Right cardiac atrium (tissue), 5 donors: ENCODE results near the gene SH3BGR. TPM values are rescaled to one million over a fixed set of nuclear protein-coding genes. Genes with fewer than 3 reads are reported as not detected.

Experiments used
- ATAC-seq, 2 donors: fragments of 200-7000 bp; cut with Tn5 transposase; one replicate each; pipeline versions ENCODE4 v1.8.0 to v1.9.1; 2020; ENCODE audit warnings: moderate library complexity in 2 of 2, mild to moderate bottlenecking in 1 of 2
- DNase-seq, 3 donors: peaks; one replicate each; pipeline ENCODE4 v3.0.0-alpha.2; 2020
- H3K27ac ChIP-seq: one replicate; pipeline ENCODE4 v1.5.1; 2013; ENCODE audit warnings: mild to moderate bottlenecking, low read length, control low read depth, moderate library complexity
- H3K27me3 ChIP-seq: one replicate; pipeline ENCODE4 v1.6.1; 2013; ENCODE audit not compliant: control insufficient read depth, insufficient read depth
- H3K4me1 ChIP-seq: one replicate; pipeline ENCODE4 v1.6.1; 2013; ENCODE audit warnings: low read length; ENCODE audit not compliant: control insufficient read depth, insufficient read depth
- H3K4me3 ChIP-seq: one replicate; pipeline ENCODE4 v1.5.1; 2013; ENCODE audit warnings: low read length, control low read depth
- H3K9me3 ChIP-seq: one replicate; pipeline ENCODE4 v1.6.1; 2013; ENCODE audit warnings: low read length; ENCODE audit not compliant: control insufficient read depth
- WGBS: extraction: QIAGEN DNeasy Blood & Tissue Kit; methylation state at CpG from one replicate; pipeline ENCODE4 v1.1.7; 2013; 5-methylcytosine and 5-hydroxymethylcytosine counted together
- intact Hi-C, 4 donors: fragments of 100-400 bp; cut with DNase I; formaldehyde crosslinking; loops; one replicate each; pipeline versions ENCODE4 v1.11.0 to v1.14.0; 2022 to 2023
- polyA plus RNA-seq: library from polyadenylated mRNA; stranded (reverse); fragments of 200-250 nt; gene quantifications from one replicate; pipeline ENCODE4 v1.2.3, GENCODE V29; 2013
- total RNA-seq, 4 donors: library from RNA; stranded (reverse); fragmentation: NEBNext Ultra II Directional; extraction: Animal tissue kit (Norgen Biotek cat#: 25700); gene quantifications; one replicate each; pipeline ENCODE4 v1.2.1, GENCODE V29; 2021
- donor health status: healthy with polysubstance abuse.
- donor health status: DM: no; HTN: yes; CAD: no.
- donor health status: DM: no; HTN: no; CAD: no.
- donor health status: DM: no; HTN: yes; CAD: no; lungs with severe emphysema.
- donor health status: DM: yes; HTN: yes; CAD: no.

SH3BGR gene
- total and polyA plus RNA-seq, 5 donors = 89.1 to 119 (median 94.5) TPM

GRCh38 chr21:39461419-39461818, 9.6 kb downstream of the SH3BGR start:
- intact Hi-C loops = no loop called here
- Histone ChIP-seq H3K27ac (no peak overlapping the region), H3K9me3 (no peaks in the 10 kb centered on the region), H3K4me1 (no peaks in the 10 kb centered on the region), H3K27me3 (no peaks in the 10 kb centered on the region), H3K4me3 (no peak overlapping the region)
- ATAC-seq = no peak
- no peak for DNase-seq
- WGBS = 71% methylated on average over 3 of the region's 3 CpGs

- Histone ChIP-seq H3K4me3 (no peak overlapping the region), H3K9me3 (no peaks in the 10 kb centered on the region), H3K27ac (no peak overlapping the region), H3K4me1 (no peaks in the 10 kb centered on the region), H3K27me3 (no peaks in the 10 kb centered on the region)
- DNase-seq (no peak), ATAC-seq (no peak)
- WGBS = 81% methylated on average over 3 of the region's 3 CpGs
- intact Hi-C loops = no loop called here
Observed at GRCh38 chr21:39463308-39463707, 11.5 kb downstream of the SH3BGR start.

DNA sequence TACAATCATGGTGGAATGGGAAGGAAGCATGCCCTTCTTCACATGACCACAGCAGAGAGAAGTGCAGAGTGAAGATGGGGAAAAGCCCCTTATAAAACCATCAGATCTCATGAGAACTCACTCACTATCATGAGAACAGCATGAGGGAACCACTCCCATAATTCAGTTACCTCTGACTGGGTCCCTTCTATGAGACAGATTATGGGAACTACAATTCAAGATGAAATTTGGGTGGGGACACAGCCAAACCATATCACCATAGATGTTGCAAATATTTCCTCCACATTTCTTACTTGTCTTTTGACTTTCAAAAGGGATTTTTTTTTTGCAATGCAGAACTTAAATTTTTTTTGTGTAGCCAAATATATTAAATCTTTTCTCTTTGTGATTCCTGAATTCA, 14.8 kb downstream of the SH3BGR start:
- DNase-seq = no peak
- H3K27ac ChIP-seq = no peak overlapping the region
- H3K27me3 ChIP-seq = no peaks in the 10 kb centered on the region
- H3K4me1 ChIP-seq = no peaks in the 10 kb centered on the region
- intact Hi-C loops = no loop called here
- no peaks in the 10 kb centered on the region for H3K9me3 ChIP-seq
- H3K4me3 ChIP-seq = no peak overlapping the region
- no peak for ATAC-seq

GRCh38 chr21:39467746-39468145, 16.0 kb downstream of the SH3BGR start:
- no peak overlapping the region for H3K27ac ChIP-seq
- no peaks in the 10 kb centered on the region for H3K9me3 ChIP-seq
- no peak for DNase-seq
- no peak overlapping the region for H3K4me3 ChIP-seq
- WGBS = 72% methylated on average over 3 of the region's 3 CpGs
- H3K4me1 ChIP-seq = no peaks in the 10 kb centered on the region
- intact Hi-C loops = no loop called here
- H3K27me3 ChIP-seq = no peaks in the 10 kb centered on the region
- no peak for ATAC-seq

DNA sequence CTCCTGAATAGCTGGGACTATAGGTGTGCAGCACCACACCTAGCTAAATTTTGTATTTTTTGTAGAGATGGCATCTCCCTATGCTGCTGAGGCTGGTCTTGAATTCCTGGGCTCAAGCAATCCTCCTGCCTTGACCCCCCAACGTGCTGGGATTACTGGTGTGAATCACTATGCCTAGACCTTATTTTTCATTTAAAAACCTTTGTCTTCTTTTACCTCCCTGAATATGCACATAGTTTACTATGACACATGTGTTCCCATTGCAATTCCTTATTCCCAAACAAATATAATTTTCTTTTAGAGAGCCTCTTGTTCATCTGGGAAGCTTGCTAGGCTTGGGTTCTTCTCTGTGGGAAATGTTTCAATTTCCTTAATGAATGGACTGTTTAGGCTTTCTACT, 16.8 kb downstream of the SH3BGR start:
- H3K4me1 ChIP-seq = no peaks in the 10 kb centered on the region
- DNase-seq (no peak), ATAC-seq (no peak)
- intact Hi-C loops = no loop called here
- no peaks in the 10 kb centered on the region for H3K9me3 ChIP-seq
- H3K27me3 ChIP-seq = no peaks in the 10 kb centered on the region
- no peak overlapping the region for H3K27ac ChIP-seq
- H3K4me3 ChIP-seq = no peak overlapping the region
- 86% methylated on average over 1 of the region's 1 CpG for WGBS

DNA sequence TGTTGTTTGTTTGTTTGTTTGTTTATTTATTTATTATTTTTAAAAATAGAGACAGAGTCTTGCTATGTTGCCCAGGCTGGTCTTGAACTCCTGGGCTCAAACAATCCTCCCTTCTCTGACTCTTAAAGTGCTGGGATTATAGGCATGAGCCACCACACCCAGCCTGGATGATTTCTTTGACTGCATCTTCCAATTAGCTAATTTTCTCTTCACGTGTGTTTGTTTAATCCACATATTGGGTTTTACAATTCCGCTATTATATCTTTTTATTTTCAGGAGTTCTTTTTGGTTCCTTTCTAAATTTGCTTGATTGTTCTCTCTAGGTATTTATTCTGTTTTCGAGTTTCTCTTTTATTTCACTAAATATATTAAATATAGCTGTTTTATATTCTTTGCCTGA, 19.8 kb downstream of the SH3BGR start:
- no peak for ATAC-seq
- Histone ChIP-seq H3K27me3 (no peaks in the 10 kb centered on the region), H3K4me3 (no peak overlapping the region), H3K27ac (no peak overlapping the region), H3K4me1 (no peaks in the 10 kb centered on the region), H3K9me3 (no peaks in the 10 kb centered on the region)
- 97% methylated on average over 3 of the region's 3 CpGs for WGBS
- intact Hi-C loops = no loop called here
- DNase-seq = no peak

DNA sequence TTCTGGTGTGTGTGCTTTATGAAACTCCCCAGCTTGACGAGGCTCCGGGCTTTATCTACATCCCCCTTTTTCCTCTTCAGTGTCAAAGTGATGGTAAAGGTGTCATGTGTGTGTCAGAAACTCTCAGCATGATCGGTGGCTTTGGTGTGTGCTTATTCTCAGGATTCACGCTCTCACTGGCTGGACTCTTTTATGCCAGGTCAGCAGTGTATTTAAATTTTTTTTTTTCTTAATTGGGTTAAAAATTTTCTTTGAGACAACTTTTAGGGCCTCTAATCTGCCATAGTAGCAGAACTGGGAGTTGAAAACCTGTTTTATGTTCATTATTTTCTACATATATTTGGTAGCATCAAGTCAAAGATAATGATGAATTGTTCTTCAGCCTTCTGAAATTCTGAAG, 21.0 kb downstream of the SH3BGR start:
- H3K27ac ChIP-seq = no peak overlapping the region
- H3K27me3 ChIP-seq = no peaks in the 10 kb centered on the region
- H3K9me3 ChIP-seq = no peaks in the 10 kb centered on the region
- no peak for DNase-seq
- no peaks in the 10 kb centered on the region for H3K4me1 ChIP-seq
- no peak for ATAC-seq
- no peak overlapping the region for H3K4me3 ChIP-seq
- 59% methylated on average over 4 of the region's 4 CpGs for WGBS
- intact Hi-C loops = no loop called here

- Histone ChIP-seq H3K4me1 (no peaks in the 10 kb centered on the region), H3K27ac (no peak overlapping the region), H3K27me3 (no peaks in the 10 kb centered on the region), H3K4me3 (no peak overlapping the region), H3K9me3 (no peaks in the 10 kb centered on the region)
- intact Hi-C loops = no loop called here
- ATAC-seq = no peak
- WGBS = 85% methylated on average over 2 of the region's 2 CpGs
- DNase-seq = no peak
Observed at GRCh38 chr21:39474611-39475010, 22.8 kb downstream of the SH3BGR start.

- Histone ChIP-seq H3K27ac (no peak overlapping the region), H3K9me3 (no peaks in the 10 kb centered on the region), H3K4me3 (no peak overlapping the region), H3K4me1 (no peaks in the 10 kb centered on the region), H3K27me3 (no peaks in the 10 kb centered on the region)
- intact Hi-C loops = no loop called here
- 81% methylated on average over 4 of the region's 4 CpGs for WGBS
- DNase-seq (no peak), ATAC-seq (no peak)
Observed at GRCh38 chr21:39479164-39479813, 27.5 kb downstream of the SH3BGR start.

DNA sequence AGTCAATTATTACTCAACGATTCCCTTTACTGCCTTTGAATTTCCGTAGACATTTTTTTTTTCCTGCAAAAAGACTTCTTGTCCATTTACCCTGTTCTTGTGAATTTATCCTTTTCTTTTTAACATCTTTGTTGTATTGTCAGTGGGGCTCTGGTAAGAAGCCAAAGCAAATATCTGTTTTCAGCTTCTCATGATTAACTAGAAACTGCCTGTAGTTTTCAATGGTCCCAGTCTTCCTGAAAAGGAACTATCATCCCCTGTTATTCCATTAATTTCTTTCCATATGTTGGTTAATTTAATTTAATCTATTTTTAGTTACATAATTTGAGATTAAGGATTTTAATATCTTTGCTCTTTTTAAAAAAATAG, 28.0 kb downstream of the SH3BGR start:
- no peaks in the 10 kb centered on the region for H3K27me3 ChIP-seq
- DNase-seq (no peak), ATAC-seq (no peak)
- no peaks in the 10 kb centered on the region for H3K9me3 ChIP-seq
- intact Hi-C loops = no loop called here
- no peak overlapping the region for H3K4me3 ChIP-seq
- 33% methylated on average over 2 of the region's 2 CpGs for WGBS
- H3K4me1 ChIP-seq = no peaks in the 10 kb centered on the region
- no peak overlapping the region for H3K27ac ChIP-seq

- Histone ChIP-seq H3K27ac (no peak overlapping the region), H3K4me1 (no peaks in the 10 kb centered on the region)
Observed at GRCh38 chr21:39480271-39480670, 28.5 kb downstream of the SH3BGR start.

DNA sequence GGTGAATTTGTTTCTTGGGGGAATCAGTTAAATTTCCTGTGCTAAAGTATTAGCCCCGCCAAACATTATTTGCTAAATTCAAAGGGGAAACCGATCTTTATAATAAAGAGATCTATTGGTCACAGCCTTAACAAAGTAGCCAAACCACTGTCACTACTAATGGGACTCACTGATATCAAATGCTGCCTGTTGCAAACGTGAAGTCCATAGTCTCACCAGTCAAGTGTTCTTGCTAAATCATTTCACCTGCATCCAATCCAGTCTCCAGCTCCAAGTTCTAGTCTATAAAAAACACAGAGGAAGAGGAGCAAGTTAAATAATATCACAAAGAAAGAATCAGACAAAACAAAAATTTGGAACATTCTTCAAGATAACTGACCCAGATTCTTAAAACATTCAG, 30.1 kb downstream of the SH3BGR start:
- H3K9me3 ChIP-seq = no peaks in the 10 kb centered on the region
- intact Hi-C loops = no loop called here
- H3K4me3 ChIP-seq = no peak overlapping the region
- no peaks in the 10 kb centered on the region for H3K27me3 ChIP-seq
- ATAC-seq = no peak
- H3K4me1 ChIP-seq = no peaks in the 10 kb centered on the region
- no peak for DNase-seq
- no peak overlapping the region for H3K27ac ChIP-seq
- 78% methylated on average over 3 of the region's 3 CpGs for WGBS

More at GRCh38 chr21:39480271-39480670, 28.5 kb downstream of the SH3BGR start:
- Histone ChIP-seq H3K4me3 (no peak overlapping the region), H3K9me3 (no peaks in the 10 kb centered on the region), H3K27me3 (no peaks in the 10 kb centered on the region)
- 85% methylated on average over 4 of the region's 4 CpGs for WGBS
- intact Hi-C loops = no loop called here
- no peak for ATAC-seq
- no peak for DNase-seq
